OCI-LY7 (cell line): Measurements from ENCODE around the gene IL21R.

Source experiments
- CTCF ChIP-seq: fragments of 200-600 bp; sonication (generic); conservative IDR thresholded peaks from 2 replicates; pipeline ENCODE4 v1.5.1; 2014; ENCODE audit warnings: mild to moderate bottlenecking, antibody characterized with exemption, low read length, moderate library complexity, mixed read lengths
- EZH2phosphoT487 ChIP-seq: fragments of 200-600 bp; sonication (generic); IDR thresholded peaks from 2 replicates; pipeline ENCODE4 v1.6.1; 2018; ENCODE audit warnings: low read depth, borderline replicate concordance, mild to moderate bottlenecking, mixed run types, antibody characterized with exemption, low read length, moderate library complexity, mixed read lengths

- TF ChIP-seq CTCF (no peak), EZH2phosphoT487 (no peak)
Observed at GRCh38 chr16:27389272-27389961, 12.6 kb upstream of the IL21R start.
